Measurements from ENCODE around the gene OR2S2. TPM values are rescaled to one million over a fixed set of nuclear protein-coding genes. Genes with fewer than 3 reads are reported as not detected.

Gene OR2S2
- total and polyA plus RNA-seq, 2 of the 4 experiments (the other 2 are of a cell fraction): 0.46 to 0.90 TPM

DNA sequence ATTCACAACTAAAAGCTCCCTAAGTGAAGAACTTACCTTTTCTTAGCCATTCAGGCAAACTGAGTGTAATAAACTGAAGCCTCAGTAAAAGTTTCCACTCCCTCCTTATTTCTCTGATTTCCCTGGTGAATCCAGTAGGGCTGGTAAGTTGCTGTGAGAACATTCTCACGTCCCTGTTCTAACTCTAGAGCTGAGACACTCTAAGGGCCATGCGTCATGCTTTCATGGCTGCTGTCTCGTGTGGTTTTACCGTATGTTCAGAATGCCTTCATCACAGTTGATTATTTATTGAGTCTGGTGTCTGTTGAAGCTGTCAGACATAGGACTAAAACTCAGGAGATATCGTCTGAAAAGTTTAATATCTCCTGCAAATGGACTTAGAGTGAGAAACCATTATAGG is 1.3 kb downstream of the OR2S2 start:
- BruUV-seq (replicated peaks): no TSS peak
- no peak for DNase-seq
- TF ChIP-seq NFE2L2 (IDR thresholded peaks at IDR 0.05; ENCODE audit: low read depth, low read length) (no peak), MXI1 (IDR thresholded peaks at IDR 0.05; ENCODE audit: borderline replicate concordance, low read depth, low read length) (no peak), MAZ (IDR thresholded peaks at IDR 0.05; ENCODE audit: borderline replicate concordance, low read depth, low read length) (no peak), CEBPB (IDR thresholded peaks at IDR 0.05; ENCODE audit: low read depth, low read length) (no peak), RCOR1 (IDR thresholded peaks at IDR 0.05; ENCODE audit: insufficient replicate concordance, low read length) (no peak), BHLHE40 (IDR thresholded peaks at IDR 0.05; ENCODE audit: low read depth, low read length) (no peak), SMC3 (IDR thresholded peaks at IDR 0.05; ENCODE audit: low read depth, low read length) (no peak), RAD21 (IDR thresholded peaks at IDR 0.05; ENCODE audit: low read length) (no peak), FOS (IDR thresholded peaks at IDR 0.05; ENCODE audit: low read depth, low read length) (no peak), CHD1 (IDR thresholded peaks at IDR 0.05; ENCODE audit: low read depth, low read length) (no peak), POLR2A (IDR thresholded peaks at IDR 0.05; ENCODE audit: low read depth, low read length) (no peak), RFX5 (IDR thresholded peaks at IDR 0.05; ENCODE audit: low read depth, low read length) (no peak), MAFK (IDR thresholded peaks at IDR 0.05; ENCODE audit: low read depth, low read length) (no peak)
- TF ChIP-seq, protein P1, sequence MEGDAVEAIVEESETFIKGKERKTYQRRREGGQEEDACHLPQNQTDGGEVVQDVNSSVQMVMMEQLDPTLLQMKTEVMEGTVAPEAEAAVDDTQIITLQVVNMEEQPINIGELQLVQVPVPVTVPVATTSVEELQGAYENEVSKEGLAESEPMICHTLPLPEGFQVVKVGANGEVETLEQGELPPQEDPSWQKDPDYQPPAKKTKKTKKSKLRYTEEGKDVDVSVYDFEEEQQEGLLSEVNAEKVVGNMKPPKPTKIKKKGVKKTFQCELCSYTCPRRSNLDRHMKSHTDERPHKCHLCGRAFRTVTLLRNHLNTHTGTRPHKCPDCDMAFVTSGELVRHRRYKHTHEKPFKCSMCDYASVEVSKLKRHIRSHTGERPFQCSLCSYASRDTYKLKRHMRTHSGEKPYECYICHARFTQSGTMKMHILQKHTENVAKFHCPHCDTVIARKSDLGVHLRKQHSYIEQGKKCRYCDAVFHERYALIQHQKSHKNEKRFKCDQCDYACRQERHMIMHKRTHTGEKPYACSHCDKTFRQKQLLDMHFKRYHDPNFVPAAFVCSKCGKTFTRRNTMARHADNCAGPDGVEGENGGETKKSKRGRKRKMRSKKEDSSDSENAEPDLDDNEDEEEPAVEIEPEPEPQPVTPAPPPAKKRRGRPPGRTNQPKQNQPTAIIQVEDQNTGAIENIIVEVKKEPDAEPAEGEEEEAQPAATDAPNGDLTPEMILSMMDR (conservative IDR thresholded peaks at IDR 0.05; ENCODE audit: low read depth, low read length): no peak
- Histone ChIP-seq H2BK5ac (ENCODE audit: low read depth, low read length, poor library complexity, severe bottlenecking) (no peak overlapping the region), H2BK15ac (ENCODE audit: low read depth, low read length) (peak overlapping the region; percentile 77; the same call in 1 of the 3 replicates), H3K23ac (ENCODE audit: low read depth, low read length) (0 out of 2 replicates have a peak overlapping the region, but pooled peaks have one; percentile 7), H3K4me2 (ENCODE audit: low read depth, low read length) (no peak overlapping the region), H3K18ac (ENCODE audit: low read depth, low read length) (peak overlapping the region; percentile 46; the same call in 1 of the 2 replicates), H2AFZ (replicated peaks; ENCODE audit: low read length, poor library complexity) (no peak overlapping the region), H2BK20ac (ENCODE audit: low read depth, low read length) (peak overlapping the region; percentile 64; the same call in 1 of the 2 replicates), H3K4ac (ENCODE audit: low read depth, low read length) (peak overlapping the region; percentile 24; the same call in 1 of the 2 replicates), H3K56ac (ENCODE audit: extremely low read depth, insufficient read depth, low read length) (no peak overlapping the region), H2AK5ac (ENCODE audit: low read depth, low read length) (peak overlapping the region; percentile 92; the same call in 1 of the 2 replicates), H3K4me1 (ENCODE audit: control insufficient read depth, insufficient read depth, low read length) (peaks cover 17% of the 10 kb centered on the region), H4K91ac (ENCODE audit: insufficient read depth, low read depth, low read length) (peak overlapping the region; percentile 26), H3K9ac (ENCODE audit: low read depth, low read length) (no peak overlapping the region), H4K5ac (ENCODE audit: low read depth, low read length) (no peak overlapping the region), H3K4me3 (ENCODE audit: insufficient read depth, low read depth, low read length) (no peak overlapping the region), H3K27ac (ENCODE audit: insufficient read depth, low read length) (no peak overlapping the region), H3K14ac (replicated peaks; ENCODE audit: low read depth, low read length) (peak overlapping the region; percentile 48), H2AK9ac (replicated peaks; ENCODE audit: low read depth, low read length, poor library complexity) (no peak overlapping the region), H3K9me3 (ENCODE audit: control insufficient read depth, insufficient read depth, low read length) (no peaks in the 10 kb centered on the region), H3K9me1 (ENCODE audit: insufficient read depth, low read length) (peaks cover 12% of the 10 kb centered on the region), H4K8ac (ENCODE audit: low read depth in 2 of 2, low read length in 2 of 2) (no peak overlapping the region; a peak in 1 of 4 replicates), H4K20me1 (ENCODE audit: insufficient read depth, low read length) (no peaks in the 10 kb centered on the region), H3K36me3 (ENCODE audit: control insufficient read depth, insufficient read depth, low read length) (no peaks in the 10 kb centered on the region), H3K27me3 (ENCODE audit: control insufficient read depth, insufficient read depth, low read length) (no peaks in the 10 kb centered on the region), H2BK120ac (ENCODE audit: low read depth, low read length) (peak overlapping the region; percentile 45; the same call in 1 of the 2 replicates), H3K79me1 (ENCODE audit: low read depth in 1 of 2, low read length in 2 of 2) (no peaks in the 10 kb centered on the region; a peak in 1 of 4 replicates)
- WGBS, 2 experiments (ENCODE audit: extremely low coverage in 2 of 2, insufficient read length in 1 of 2): 90% methylated on average over 2 of the region's 5 CpGs; no CpG with 5 or more reads in 1 of the 2 experiments
- no peak for ATAC-seq (ENCODE audit: low read depth)
- ChIA-PET POLR2A (ENCODE audit: unreplicated experiment) (no interaction called here), CTCF (interaction anchor here (0.6 to 1.6 kb wide), 4 partner anchors 10 to 187 kb away, joined by 3 to 11 read pairs (median 4); no protein-coding TSS in a partner anchor)
- in situ Hi-C loops (cut with MboI; ENCODE audit: low sequenced_read_pairs): no loop called here
- intact Hi-C loops (cut with micrococcal nuclease): loop anchor here (5.0 to 10.0 kb wide), 3 partner anchors 146 to 368 kb away; no protein-coding TSS in a partner anchor
- dilution Hi-C loops (cut with HindIII; ENCODE audit: low sequenced_read_pairs, unreplicated experiment): no loop called here

Measured in IMR-90 (cell line).